ENCODE data around the gene SLC7A6OS. TPM values are rescaled to one million over a fixed set of nuclear protein-coding genes. Genes with fewer than 3 reads are reported as not detected.

Gene SLC7A6OS
- total RNA-seq, 2 experiments from 2014 or later: 28.6 to 33.4 TPM

DNA sequence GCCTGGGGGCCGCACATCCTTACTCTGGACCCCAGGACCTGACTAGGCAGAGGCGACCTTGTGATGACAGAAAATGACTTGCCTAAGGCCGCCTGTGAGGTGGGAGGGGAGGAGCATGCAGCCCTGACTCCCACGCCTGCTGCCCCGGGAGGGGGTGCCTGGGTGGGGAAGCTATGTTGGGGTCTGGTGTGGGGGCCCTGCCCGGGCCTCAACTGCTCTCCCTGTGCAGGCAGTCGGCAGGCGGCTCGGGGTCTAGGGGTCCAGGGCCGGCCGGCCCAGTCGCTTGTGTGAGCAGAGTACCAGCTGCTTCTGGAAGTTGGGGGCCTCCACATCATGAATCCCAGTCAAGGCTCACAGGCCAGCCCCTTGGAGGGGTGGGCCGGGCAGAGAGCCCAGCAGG, 48.2 kb upstream of the SLC7A6OS start:
- Histone ChIP-seq H3K79me2 (ENCODE audit: insufficient read depth, low read depth, low read length) (no peaks in the 10 kb centered on the region), H3K9me2 (ENCODE audit: insufficient read depth, low read length) (no peaks in the 10 kb centered on the region), H3K4me2 (ENCODE audit: low read length) (no peak overlapping the region), H3K9me3 (ENCODE audit: low read length) (no peaks in the 10 kb centered on the region), H3K36me3 (ENCODE audit: insufficient read depth, low read length) (peaks cover 61% of the 10 kb centered on the region), H4K20me1 (ENCODE audit: insufficient read depth, low read length) (no peaks in the 10 kb centered on the region), H3K4me3 (ENCODE audit: low read depth, low read length, poor library complexity, severe bottlenecking) (no peak overlapping the region), H3K27ac (ENCODE audit: low read depth, low read length, poor library complexity, severe bottlenecking) (no peak overlapping the region), H3K4me1 (ENCODE audit: insufficient read depth, low read length, poor library complexity, severe bottlenecking) (peaks cover 8% of the 10 kb centered on the region), H2AFZ (ENCODE audit: low read length) (no peak overlapping the region)
- ChIA-PET POLR2A (no interaction called here), CTCF (ENCODE audit: unreplicated experiment) (no interaction called here)
- TF ChIP-seq, protein P1, sequence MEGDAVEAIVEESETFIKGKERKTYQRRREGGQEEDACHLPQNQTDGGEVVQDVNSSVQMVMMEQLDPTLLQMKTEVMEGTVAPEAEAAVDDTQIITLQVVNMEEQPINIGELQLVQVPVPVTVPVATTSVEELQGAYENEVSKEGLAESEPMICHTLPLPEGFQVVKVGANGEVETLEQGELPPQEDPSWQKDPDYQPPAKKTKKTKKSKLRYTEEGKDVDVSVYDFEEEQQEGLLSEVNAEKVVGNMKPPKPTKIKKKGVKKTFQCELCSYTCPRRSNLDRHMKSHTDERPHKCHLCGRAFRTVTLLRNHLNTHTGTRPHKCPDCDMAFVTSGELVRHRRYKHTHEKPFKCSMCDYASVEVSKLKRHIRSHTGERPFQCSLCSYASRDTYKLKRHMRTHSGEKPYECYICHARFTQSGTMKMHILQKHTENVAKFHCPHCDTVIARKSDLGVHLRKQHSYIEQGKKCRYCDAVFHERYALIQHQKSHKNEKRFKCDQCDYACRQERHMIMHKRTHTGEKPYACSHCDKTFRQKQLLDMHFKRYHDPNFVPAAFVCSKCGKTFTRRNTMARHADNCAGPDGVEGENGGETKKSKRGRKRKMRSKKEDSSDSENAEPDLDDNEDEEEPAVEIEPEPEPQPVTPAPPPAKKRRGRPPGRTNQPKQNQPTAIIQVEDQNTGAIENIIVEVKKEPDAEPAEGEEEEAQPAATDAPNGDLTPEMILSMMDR (conservative IDR thresholded peaks at IDR 0.05; ENCODE audit: low read length): no peak
- TF ChIP-seq EZH2phosphoT487 (IDR thresholded peaks at IDR 0.05; ENCODE audit: borderline replicate concordance, low read depth, low read length): no peak
- DNase-seq (ENCODE audit: low spot score): no peak
- intact Hi-C loops (cut with micrococcal nuclease; ENCODE audit: unreplicated experiment): no loop called here
- BruUV-seq (replicated peaks): no TSS peak

DNA sequence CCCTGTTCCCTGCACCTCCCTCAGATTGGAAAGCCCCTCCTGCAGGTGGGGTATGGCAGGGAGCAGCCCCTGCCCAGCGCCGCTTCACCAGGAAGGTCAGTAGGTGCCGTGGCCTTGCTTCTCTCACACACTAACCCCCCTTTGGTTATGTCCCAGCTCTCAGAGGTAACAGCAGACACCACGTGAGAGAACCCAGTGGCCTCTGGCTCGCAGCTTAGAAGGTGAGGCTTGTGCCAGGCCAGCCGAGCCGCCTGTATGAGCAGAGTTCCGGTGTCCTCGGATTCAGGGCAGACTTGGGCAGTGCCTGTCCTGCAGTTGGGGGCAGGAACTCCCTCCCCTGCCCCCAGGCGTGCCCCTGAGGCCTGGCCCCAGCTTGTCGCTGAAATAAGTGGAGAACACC, 47.2 kb upstream of the SLC7A6OS start:
- POLR2A ChIA-PET: no interaction called here
- H3K9me3 ChIP-seq (ENCODE audit: low read length): no peaks in the 10 kb centered on the region
- peaks cover 70% of the 10 kb centered on the region for H3K36me3 ChIP-seq (ENCODE audit: insufficient read depth, low read length)
- DNase-seq (ENCODE audit: low spot score): no peak
- CTCF ChIA-PET (ENCODE audit: unreplicated experiment): no interaction called here
- H3K4me1 ChIP-seq (ENCODE audit: insufficient read depth, low read length, poor library complexity, severe bottlenecking): peaks cover 8% of the 10 kb centered on the region
- no peak for TF ChIP-seq EZH2phosphoT487 (IDR thresholded peaks at IDR 0.05; ENCODE audit: borderline replicate concordance, low read depth, low read length)
- TF ChIP-seq, protein P1 (conservative IDR thresholded peaks at IDR 0.05; ENCODE audit: low read length): no peak
- H2AFZ ChIP-seq (ENCODE audit: low read length): no peak overlapping the region
- no peak overlapping the region for H3K4me3 ChIP-seq (ENCODE audit: low read depth, low read length, poor library complexity, severe bottlenecking)
- intact Hi-C loops (cut with micrococcal nuclease; ENCODE audit: unreplicated experiment): no loop called here
- no peak overlapping the region for H3K4me2 ChIP-seq (ENCODE audit: low read length)
- BruUV-seq (replicated peaks): no TSS peak
- H4K20me1 ChIP-seq (ENCODE audit: insufficient read depth, low read length): no peaks in the 10 kb centered on the region
- H3K27ac ChIP-seq (ENCODE audit: low read depth, low read length, poor library complexity, severe bottlenecking): no peak overlapping the region
- no peaks in the 10 kb centered on the region for H3K9me2 ChIP-seq (ENCODE audit: insufficient read depth, low read length)
- H3K79me2 ChIP-seq (ENCODE audit: insufficient read depth, low read depth, low read length): no peaks in the 10 kb centered on the region

DNA sequence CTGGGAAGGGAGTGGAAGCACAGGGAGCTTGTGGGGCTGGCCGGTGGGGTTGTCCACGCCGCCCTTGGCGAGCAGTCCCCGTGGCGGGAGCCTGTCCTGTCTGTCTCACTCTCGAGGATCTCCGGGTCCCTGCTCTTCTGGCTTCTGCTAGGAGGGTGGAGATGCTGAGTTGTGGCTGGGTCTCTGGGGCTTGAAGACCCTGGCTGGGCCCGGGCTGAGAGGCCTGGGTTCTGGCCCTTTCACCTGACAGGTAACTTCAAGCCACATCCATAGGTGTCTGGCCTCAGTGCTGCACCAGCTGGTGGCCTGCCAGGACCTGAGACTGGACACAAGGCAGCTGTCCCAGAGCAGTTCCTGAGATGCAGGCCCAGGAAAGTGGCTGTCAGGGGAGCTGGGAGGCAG, 46.8 kb upstream of the SLC7A6OS start:
- Histone ChIP-seq H3K36me3 (ENCODE audit: insufficient read depth, low read length) (peaks cover 74% of the 10 kb centered on the region), H3K4me1 (ENCODE audit: insufficient read depth, low read length, poor library complexity, severe bottlenecking) (peaks cover 8% of the 10 kb centered on the region), H4K20me1 (ENCODE audit: insufficient read depth, low read length) (no peaks in the 10 kb centered on the region), H3K4me3 (ENCODE audit: low read depth, low read length, poor library complexity, severe bottlenecking) (no peak overlapping the region), H3K79me2 (ENCODE audit: insufficient read depth, low read depth, low read length) (no peaks in the 10 kb centered on the region), H3K9me2 (ENCODE audit: insufficient read depth, low read length) (no peaks in the 10 kb centered on the region), H2AFZ (ENCODE audit: low read length) (no peak overlapping the region), H3K27ac (ENCODE audit: low read depth, low read length, poor library complexity, severe bottlenecking) (no peak overlapping the region), H3K4me2 (ENCODE audit: low read length) (no peak overlapping the region), H3K9me3 (ENCODE audit: low read length) (no peaks in the 10 kb centered on the region)
- CTCF ChIA-PET (ENCODE audit: unreplicated experiment): no interaction called here
- TF ChIP-seq EZH2phosphoT487 (IDR thresholded peaks at IDR 0.05; ENCODE audit: borderline replicate concordance, low read depth, low read length): no peak
- TF ChIP-seq, protein P1 (conservative IDR thresholded peaks at IDR 0.05; ENCODE audit: low read length): no peak
- DNase-seq (ENCODE audit: low spot score): no peak
- no TSS peak for BruUV-seq (replicated peaks)
- intact Hi-C loops (cut with micrococcal nuclease; ENCODE audit: unreplicated experiment): no loop called here
- POLR2A ChIA-PET: no interaction called here

All from OCI-LY7 (cell line).